Measurements from ENCODE around the gene PLXDC1.
"Not testable (repeated sequence)": the region's sequence is repeated elsewhere in the genome, so short reads cannot be mapped to it uniquely, and the experiment has no call there.

PLXDC1 gene

DNA sequence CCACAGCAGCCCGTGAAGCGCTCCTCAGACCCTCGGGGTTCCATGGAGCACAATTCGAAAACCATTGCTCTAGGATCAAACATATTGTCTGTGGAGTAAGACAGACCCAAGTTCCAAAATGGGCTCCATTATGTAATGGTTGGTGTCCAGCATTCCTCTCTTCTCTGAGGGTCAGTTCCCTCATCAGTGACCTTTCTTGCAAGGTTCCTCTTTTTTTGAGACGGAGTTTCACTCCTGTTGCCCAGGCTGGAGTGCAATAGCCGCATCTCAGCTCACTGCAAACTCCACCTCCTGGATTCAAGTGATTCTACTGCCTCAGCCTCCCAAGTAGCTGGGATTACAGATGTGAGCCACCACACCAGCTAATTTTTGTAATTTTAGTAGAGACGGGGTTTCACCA is 28.4 kb downstream of the PLXDC1 start:
- no peak for FAIRE-seq

DNA sequence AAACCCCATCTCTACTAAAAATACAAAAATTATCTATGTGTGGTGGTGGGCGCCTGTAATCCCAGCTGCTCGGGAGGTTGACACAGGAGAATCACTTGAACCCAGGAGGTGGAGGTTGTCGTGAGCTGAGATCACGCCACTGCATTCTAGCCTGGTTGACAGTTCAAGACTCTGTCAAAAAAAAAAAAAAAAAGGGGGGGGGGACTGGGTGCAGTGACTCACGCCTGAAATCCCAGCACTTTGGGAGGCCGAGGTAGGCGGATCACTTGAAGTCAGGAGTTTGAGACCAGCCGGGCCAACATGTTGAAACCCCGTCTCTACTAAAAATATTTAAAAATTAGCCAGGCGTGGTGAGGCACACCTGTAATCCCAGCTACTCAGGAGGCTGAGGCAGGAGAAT is 29.5 kb downstream of the PLXDC1 start:
- not testable (repeated sequence) for FAIRE-seq

DNA sequence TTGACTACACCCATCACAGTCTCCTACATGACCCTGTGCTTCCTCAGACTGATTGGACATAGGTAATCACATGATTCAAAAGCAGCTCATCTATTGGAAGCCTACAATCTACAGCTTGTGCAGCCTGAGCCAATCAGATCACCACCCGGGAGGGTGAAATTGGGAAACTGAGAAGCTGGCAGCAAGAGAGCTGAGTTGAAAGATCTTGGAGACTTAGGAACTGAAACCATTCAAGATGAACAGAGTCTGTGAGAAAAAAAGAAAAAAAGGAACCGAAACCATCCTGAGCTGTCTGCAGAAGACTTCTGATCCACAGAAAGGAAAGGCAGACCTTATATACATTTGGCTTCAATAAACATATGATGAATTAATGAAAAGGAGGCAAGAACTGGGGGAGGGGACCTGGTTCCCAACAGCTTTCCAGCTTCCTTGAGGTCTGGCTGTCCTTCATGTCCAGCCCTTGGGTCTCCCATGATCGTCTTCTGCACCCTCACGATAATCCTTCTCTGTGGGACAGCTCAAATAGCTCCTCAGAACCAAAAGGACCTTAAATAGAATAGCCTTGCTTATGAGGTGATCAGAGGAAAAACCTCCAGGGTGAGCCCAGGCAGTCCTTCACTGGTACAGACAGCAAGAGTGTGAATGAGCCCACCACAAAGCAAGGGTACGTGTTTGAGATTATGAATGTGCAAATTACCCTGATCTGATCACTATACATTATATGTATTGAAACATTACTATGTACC is 32.6 kb downstream of the PLXDC1 start:
- no peak for FAIRE-seq

DNA sequence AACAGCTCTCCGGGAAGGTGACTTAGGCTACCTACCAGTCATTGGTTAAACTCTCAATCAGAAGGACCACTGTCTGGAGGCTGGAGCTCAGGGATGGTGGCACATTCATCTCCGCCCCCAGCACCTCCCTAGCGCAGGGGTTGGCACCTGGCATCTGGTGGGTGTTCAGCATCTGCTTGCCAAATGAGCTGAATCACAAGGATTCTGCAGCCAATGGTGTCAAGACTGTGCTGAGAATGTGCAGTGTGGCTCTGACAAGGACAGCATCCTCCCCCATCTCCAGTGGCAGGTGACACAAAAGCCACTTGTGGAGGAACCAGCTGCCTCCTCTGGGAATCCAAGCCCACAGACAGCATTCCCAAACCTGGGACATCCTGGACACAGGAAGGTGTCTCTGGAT is 35.2 kb downstream of the PLXDC1 start:
- no peak for FAIRE-seq

DNA sequence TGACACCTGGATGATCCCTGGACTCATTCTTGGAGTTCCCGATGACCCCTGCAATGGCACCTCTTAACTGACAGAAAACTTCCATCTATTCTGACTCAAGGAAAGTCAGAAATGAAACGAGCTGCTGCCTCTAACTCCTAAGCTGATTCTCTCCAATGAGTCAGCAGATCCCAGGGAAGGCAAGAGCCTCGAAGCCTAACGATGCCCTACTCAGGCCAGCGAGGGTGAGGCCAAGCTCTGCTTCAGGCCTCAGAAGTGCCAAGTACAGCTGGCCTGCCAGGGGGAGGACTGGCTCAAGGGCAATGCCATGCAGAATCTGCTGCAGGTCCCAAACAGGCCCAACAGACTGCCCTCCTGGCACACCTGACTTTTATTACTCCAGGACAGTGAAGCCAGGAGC is 36.3 kb downstream of the PLXDC1 start:
- no peak for FAIRE-seq

DNA sequence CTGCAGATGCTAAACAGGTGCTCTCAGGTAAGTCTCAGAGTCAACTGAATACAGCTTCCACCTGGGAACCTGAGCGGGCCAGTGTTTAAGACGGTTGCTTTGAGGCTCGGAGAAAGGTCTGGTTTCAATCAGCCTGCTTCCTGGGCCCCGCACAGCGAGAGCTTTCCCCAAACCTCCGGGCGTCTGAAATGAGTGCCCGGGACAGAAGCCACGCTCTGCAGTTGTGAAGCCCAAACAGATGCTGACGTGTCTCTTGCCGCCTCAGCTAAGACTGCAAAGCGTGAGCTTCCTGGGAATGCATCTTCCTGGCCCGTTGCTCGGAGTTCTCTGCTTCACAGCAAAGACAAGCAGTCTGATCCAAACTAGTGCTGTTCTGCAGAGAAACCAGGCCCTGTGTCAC is 36.7 kb downstream of the PLXDC1 start:
- FAIRE-seq: no peak

DNA sequence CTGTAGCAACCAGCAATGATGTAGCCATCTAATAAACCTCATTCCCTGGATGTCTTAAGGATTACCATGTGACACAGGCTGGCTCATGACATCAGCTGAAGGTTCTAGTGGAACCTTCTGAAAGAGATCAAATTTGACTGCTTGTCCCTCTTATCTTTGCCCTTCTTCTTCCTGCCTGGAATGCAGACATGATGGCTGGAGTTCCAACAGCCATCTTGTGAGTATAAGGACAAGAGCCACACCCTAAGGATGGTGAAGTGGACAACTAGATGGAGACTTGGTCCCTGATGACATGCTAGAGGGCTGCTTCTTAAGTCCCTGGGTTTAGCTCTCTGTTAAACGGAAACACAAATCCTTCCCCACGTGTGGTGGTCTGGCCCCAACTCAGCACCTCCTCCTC is 37.6 kb downstream of the PLXDC1 start:
- no peak for FAIRE-seq

DNA sequence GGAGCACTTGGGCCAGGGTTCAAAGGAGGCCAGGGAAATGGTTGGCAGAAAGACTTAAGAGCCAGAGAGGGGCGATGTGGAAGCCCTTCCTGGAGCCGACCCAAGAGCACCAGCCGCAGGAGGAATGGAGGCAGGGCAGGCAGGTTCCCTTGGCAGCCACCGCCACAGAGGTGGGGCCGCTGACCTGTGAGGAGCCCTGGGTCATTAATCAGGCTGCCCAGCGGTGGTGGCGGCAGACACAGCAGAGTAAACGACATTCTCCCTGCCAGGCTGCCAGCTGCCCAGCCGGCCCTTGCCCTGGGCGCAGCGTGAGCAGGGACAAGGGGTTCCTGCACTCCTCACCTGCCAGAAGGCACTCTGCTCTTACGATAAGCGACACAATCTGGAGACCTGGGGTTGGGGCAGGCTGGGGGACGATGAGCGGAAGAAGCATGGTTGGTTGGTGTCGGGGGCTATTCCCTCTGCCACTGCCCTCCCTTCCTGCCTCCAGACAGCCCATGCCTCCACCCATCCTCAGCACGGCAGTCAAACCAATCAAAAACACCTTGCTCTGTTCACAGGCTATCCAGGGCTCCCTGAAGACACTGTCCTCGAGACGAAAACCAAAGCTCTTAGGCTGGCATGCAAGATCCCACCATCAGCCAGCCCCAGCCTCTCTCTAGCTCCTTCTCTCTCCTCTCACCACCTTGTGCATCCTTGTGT is 40.9 kb downstream of the PLXDC1 start:
- FAIRE-seq: no peak

DNA sequence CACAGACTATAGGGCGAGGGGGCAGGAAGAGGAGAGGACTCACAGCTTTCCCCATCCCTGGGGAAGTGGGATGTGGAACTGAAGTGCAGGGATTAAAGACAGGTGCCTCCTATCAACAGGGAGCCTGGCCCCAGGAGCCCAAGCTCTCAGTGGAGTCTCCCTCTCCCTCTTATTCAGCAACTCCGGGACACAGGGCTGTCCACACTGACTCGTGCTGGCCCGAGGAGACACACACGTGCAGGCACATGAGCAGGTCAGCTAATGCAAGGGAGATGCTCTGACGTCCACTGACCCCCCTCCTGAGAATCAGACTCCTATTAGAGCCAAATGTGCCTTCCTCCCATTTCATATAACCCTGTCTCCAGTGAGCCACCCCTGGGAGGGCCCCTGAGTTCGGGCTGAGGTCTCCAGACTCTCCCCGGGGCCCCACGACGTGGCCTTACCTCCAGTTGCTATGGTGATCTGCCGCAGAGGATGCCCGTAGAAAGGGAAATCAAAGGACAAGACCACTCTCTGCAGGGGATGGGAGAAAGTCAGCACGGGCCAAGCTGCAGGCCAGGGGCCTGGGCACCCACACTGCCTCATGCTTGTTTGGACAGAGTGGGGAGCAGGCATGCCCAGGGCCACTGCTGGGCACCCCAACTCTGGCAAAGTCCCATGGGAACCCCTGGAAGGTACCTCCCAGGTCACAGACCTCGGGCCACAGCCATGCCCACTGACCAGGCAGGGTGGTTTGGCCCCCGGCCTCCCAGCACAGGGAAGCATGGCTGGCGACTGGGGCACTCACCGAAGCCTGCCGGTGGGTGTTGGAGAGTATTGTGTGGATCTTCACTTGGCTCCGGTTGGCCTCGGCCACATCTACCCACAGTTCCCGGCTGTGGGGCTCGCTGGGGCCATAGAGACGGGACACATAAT is 42.7 kb downstream of the PLXDC1 start:
- no peak for FAIRE-seq

DNA sequence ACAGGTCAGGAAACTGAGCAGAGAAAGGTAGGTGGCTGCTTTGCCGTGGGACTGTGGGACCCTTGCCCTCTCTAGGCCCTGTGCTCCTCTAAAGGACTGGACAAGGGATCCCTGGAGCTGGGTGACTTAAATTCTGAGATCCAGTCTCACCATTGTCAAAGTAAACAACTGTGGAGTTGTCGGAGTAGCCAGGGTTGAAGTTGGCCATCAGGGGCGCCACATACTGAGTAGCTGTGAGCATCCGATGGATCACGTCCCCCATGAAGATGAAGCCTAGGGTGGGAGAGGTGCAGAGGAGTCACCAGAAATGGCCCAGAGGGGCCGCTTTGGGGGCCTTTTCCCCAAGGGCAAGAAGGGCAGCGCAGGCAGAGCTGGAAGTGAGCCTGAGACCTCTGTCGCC is 43.5 kb downstream of the PLXDC1 start:
- no peak for FAIRE-seq

DNA sequence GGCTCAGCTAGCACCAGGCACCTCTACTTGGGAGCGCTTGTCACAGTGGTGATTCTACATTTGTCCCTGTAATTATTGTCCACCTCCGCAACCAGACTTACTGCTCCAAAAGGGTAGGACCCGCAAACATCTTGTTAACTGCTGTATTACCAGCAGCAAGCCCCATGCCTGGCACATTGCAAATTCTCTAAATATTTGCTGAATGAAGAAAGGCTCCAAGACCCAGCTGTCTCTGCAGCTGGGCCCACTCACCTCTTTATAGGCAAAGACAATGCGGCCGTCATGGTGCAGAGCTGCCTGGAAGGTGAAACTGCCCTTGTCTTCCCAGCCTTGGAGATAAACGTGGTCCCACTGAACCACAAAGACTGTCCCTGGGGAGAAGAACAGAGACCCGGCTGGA is 44.3 kb downstream of the PLXDC1 start:
- FAIRE-seq: no peak

DNA sequence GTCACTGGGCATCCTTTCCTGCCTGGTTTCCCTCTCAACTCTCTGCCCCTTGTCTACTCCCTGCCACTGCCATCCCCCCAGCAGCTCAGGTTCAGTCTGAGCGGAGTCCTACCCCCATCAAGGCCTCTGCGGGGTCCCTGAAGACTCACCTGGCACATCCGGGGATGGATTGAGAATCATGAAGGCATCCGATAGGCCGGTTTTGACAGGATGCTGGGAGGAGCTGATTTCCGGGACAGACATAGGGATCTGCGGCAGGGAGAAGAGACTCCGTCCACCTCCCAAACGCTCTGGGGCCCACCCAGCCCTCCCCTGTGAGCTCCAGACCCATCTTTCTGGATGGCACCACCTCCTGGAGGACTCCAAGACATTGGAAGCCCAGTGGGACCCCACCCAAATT is 45.7 kb downstream of the PLXDC1 start:
- no peak for FAIRE-seq

DNA sequence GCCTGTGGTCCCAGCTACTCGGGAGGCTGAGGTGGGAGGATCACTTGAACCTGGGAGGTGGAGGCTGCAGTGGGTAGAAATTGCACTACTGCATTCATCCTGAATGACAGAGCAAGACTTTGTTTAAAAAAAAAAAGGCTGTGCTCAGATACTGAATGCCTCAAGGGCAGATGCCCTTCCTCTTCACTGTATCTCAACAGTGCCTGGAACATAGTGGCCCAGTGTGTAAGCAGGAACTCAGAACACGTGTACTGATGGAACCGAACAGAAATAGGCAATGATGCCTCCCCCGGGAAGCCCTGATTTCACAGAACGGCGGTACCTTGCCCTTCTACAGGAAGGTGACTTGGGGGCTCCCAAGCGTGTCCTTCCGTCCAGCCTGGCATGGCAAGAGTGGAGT is 46.8 kb downstream of the PLXDC1 start:
- no peak for FAIRE-seq

DNA sequence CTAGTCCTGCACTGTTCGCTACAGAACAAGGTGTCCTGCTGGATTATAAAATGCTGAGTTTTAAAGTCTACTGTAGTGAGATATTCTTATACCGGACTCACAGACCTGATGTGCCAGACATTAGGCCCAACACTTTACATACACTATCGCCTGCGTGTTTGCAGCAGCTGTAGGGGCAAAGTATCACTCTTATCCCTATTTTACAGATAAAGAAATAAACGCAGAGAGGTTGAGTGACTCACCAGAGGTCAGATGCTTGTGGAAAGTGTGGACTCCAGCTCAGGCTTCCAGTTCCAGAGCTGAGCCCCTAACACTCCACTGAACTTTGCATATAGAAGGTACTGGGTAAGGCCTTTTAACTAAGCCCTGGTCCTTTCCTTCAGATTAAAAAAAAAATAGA is 47.4 kb downstream of the PLXDC1 start:
- FAIRE-seq: no peak

DNA sequence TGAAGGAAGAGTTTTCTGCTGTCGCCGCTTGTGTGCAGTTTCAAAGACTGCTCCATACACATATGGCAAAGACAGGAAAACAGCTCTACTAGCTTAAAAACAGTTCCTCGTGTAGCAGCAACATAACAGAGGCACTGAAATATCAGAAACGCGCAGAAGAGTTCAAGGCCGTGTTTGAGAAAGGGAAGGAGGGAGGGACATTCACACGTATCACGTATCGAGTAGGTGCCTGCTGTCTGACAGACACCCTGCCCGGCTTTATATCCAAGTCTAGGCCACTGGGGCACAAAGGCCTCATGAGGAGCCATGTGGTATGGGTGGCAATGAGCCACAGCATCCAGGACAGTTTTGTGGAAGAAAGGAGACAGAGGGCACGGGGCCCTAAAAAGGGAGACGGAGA is 50.3 kb downstream of the PLXDC1 start:
- no peak for FAIRE-seq

DNA sequence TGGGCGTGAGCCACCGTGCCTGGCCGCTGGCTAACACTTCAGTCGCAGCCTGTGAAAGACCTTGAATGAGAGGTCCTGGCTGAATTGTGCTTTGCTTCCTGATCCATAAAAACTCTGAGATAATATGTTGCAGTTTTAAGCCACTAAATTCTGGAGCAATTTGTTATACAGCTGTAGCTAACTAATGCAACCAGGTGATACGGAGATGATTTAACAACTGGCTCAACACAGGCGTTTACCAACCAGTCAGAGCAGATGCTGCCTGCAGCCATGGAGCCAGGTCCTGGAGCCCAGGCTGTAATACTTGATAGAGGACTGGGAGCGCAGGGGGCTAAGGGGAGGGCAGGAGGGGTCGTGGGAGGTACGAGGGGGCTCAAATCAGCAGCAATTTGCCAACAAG is 50.9 kb downstream of the PLXDC1 start:
- FAIRE-seq: no peak

DNA sequence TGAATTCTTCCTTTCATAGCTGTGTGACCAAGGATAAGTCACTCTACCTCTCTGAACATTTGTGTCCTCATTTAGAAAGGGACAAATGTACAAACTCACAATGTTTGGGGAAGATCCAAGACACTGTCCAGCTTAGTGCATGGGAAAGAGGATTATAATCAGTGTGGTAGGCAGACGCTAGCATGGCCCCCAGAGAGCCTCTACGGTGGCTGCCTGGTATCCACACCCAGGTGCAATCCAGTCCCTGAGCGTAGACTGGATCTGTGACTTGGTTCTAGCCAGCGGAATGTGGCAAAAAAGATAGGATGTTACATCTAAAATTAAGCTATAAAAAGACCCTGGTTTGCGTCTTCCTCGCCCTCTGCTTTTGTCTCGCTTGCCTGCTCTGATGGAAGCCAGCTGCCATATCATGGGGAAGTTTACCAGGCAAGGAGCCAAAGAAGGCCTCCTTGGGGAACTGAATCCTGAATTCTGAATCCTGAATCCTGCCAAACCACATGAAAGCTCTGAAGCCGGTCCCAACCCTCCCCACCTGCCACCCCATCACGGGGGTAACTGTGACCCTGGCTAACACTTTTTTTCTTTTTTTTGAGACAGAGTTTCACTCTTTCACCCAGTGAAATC is 51.7 kb downstream of the PLXDC1 start:
- FAIRE-seq: peak; percentile 37

DNA sequence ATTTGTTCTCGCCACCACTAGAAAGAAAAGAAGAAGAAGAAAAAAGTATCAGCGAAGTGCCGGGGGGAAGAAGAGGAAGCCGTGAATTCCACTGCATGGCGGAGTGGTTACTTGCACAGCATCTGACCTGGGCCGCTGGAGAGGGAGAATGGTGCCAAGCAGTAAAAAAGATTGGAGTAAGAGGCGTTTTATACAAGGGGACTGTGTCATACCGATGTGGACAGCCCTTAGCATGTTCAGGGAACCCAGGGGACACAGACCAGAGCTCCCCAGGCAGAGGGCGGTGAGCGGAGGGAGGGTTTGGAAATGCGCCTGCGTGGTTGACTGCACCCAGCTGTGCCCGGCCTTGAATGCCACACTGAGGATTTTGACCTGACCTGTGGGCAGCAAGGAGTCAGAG is 52.8 kb downstream of the PLXDC1 start:
- no peak for FAIRE-seq

DNA sequence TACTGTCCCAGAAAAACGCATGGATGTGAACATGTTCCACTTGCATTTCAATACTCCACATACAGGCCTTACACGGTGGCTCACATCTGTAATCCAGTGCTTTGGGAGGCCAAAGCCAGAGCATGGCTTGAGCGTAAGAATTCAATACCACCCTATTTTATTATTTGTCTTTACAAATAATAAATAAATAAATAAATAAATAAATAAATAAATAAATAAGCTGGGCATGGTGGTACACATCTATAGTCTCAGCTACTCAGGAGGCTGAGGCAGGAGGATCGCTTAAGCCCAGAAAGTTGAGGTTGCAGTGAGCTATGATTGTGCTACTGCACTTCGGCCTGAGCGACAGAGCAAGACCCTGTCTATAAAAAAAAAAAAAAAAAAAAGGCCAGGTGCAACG is 53.9 kb downstream of the PLXDC1 start:
- FAIRE-seq: no peak

DNA sequence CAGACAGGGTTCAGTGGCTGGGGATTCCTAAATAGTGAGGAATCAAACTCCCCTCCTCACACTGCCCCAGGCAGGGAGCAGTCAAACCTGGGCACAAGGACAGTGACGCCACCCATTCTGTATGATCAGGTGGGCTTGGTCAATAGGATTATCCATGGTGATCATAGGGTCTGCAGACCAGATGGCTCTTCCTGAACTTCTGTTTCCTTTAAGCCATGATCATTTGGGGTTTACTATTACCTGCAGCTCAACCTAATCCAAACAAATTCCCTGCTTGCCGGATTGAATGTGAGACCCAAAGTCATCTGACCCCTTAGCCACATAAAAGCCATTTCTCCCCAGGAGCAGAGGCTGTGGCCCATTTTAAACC is 54.3 kb downstream of the PLXDC1 start:
- no peak for FAIRE-seq

DNA sequence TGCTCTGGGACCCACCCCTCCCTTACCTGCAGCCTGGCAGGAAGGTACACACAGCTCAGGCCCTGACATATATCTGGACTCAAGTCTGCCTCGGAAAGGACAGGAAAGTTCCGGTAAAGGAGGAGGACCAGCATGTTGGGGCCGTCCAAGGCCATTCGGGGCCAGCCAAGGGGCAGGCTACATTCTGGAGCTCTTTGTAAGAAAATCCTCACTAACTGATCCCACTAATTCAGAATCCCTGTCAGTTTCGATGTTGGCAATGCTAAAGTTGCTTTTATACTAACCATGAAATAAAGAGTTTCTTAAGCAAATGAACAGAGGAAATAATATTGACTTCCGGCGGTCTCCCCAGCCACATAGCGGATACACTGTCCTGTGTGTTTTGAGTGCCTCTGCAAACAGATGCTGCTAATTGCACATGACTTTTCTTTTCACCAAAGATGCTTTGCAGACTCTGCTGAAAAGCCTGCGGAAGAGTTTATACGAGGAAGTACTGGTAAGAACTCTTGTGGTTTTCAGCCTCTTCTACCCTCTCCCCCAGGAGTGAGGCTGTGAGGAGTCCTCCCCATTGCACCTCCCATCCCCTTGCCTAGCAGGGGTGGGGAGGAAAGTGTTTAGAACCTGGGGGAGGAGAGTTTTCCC is 54.8 kb downstream of the PLXDC1 start:
- FAIRE-seq: peak; percentile 45

DNA sequence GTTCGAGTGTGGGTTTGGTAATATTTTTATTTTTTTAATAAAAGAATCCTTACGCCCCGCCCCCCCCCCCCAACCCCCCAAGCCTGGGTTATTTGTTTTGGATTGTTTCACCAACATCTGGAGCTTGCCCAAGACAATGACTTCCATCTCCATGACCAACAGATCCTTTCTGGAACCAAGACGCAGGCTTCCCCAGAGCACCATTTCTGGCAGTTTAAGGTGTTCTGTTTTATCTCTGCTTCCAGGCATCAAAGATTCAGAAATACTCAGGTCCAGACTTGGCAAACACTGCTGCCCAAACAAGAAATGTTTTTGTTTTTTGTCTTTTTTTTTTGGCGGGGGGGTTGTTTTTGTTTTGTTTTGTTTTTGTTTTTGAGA is 56.1 kb downstream of the PLXDC1 start:
- no peak for FAIRE-seq

Measured in endometrium (tissue), 2 donors.